ENCODE data around the gene MUC22. TPM values are rescaled to one million over a fixed set of nuclear protein-coding genes. Genes with fewer than 3 reads are reported as not detected.
"Not testable (repeated sequence)": the region's sequence is repeated elsewhere in the genome, so short reads cannot be mapped to it uniquely, and the experiment has no call there.

The MUC22 gene
- total RNA-seq, 1 donor from 2014 or later = 0.05 TPM

DNA sequence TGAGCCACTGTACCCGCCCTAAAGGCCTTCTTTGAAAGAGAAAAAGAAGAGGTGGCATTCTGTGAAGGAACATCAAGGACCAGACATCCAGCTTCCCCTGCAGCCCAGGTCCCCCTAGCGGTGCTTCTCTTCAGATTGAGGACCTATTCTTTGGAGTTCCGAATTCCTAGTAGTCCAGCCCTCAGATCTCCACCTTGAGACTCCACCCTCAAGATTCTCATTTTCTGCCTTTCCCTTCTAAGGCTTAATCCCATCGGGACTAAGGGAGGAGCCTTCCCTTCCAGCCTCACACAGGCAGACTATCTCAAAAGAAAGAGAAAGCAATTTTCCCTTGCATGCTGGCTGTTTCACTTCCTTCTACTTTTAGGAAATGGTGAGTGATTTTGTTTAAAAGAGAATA is 32.5 kb downstream of the MUC22 start:
- no peak overlapping the region for H2AFZ ChIP-seq (ENCODE audit: low read depth, low read length)
- no peaks in the 10 kb centered on the region for H3K9me3 ChIP-seq (ENCODE audit: insufficient read depth, low read depth, low read length)
- H3K9ac ChIP-seq (ENCODE audit: low read length) = no peak overlapping the region
- no peaks in the 10 kb centered on the region for H3K79me2 ChIP-seq (ENCODE audit: insufficient read depth, low read length)
- Mint-ChIP-seq H3K27me3 (ENCODE audit: low read depth, unreplicated experiment) (peaks cover 22% of the 10 kb centered on the region), H3K36me3 (ENCODE audit: low read depth, unreplicated experiment) (no peaks in the 10 kb centered on the region), H3K4me1 (ENCODE audit: low read depth, unreplicated experiment) (peaks cover 15% of the 10 kb centered on the region), H3K27ac (ENCODE audit: unreplicated experiment) (no peak overlapping the region), H3K4me3 (ENCODE audit: unreplicated experiment) (no peak overlapping the region), H3K9me3 (ENCODE audit: unreplicated experiment) (no peaks in the 10 kb centered on the region)
- peaks cover 4% of the 10 kb centered on the region for H3K4me1 ChIP-seq (ENCODE audit: insufficient read depth, low read length)
- no peak for TF ChIP-seq EZH2 (IDR thresholded peaks at IDR 0.05; ENCODE audit: insufficient read depth, low read length)
- TF ChIP-seq, protein P1, sequence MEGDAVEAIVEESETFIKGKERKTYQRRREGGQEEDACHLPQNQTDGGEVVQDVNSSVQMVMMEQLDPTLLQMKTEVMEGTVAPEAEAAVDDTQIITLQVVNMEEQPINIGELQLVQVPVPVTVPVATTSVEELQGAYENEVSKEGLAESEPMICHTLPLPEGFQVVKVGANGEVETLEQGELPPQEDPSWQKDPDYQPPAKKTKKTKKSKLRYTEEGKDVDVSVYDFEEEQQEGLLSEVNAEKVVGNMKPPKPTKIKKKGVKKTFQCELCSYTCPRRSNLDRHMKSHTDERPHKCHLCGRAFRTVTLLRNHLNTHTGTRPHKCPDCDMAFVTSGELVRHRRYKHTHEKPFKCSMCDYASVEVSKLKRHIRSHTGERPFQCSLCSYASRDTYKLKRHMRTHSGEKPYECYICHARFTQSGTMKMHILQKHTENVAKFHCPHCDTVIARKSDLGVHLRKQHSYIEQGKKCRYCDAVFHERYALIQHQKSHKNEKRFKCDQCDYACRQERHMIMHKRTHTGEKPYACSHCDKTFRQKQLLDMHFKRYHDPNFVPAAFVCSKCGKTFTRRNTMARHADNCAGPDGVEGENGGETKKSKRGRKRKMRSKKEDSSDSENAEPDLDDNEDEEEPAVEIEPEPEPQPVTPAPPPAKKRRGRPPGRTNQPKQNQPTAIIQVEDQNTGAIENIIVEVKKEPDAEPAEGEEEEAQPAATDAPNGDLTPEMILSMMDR (IDR thresholded peaks at IDR 0.05; ENCODE audit: insufficient read depth, low read depth, low read length) = peak; percentile 59
- no peaks in the 10 kb centered on the region for H4K20me1 ChIP-seq (ENCODE audit: insufficient read depth, low read length)
- H3K27ac ChIP-seq (ENCODE audit: low read depth, low read length) = no peak overlapping the region
- H3K36me3 ChIP-seq (ENCODE audit: insufficient read depth, low read length) = no peaks in the 10 kb centered on the region
- no peak overlapping the region for H3K4me2 ChIP-seq (ENCODE audit: low read length)
- DNase-seq (ENCODE audit: low read depth) (peak; percentile 31), FAIRE-seq (no peak)
- H3K27me3 ChIP-seq (ENCODE audit: insufficient read depth, low read length) = peaks cover 11% of the 10 kb centered on the region
- no peak overlapping the region for H3K4me3 ChIP-seq (ENCODE audit: insufficient read depth, low read depth, low read length)

DNA sequence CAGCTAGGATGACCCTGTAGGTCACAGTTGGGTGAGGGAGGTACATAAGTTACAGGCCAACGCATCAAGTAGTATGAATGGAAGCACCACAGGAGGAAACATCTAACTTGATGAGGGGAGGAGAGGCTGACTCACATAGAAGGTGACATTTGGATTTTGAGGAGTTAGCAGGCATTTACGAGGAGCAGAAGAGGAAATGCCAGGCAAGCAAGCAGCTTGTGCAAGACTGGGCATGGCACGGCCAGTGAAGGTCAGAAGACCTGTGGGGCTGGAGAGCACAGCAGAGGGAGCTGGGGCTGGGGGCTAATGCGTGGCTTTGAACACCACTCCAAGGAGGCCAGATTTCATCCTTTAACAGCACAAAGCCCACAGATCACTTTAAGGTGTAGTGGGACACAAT is 37.8 kb downstream of the MUC22 start:
- Mint-ChIP-seq H3K4me3 (ENCODE audit: unreplicated experiment) (no peak overlapping the region), H3K4me1 (ENCODE audit: low read depth, unreplicated experiment) (no peaks in the 10 kb centered on the region), H3K9me3 (ENCODE audit: unreplicated experiment) (no peaks in the 10 kb centered on the region), H3K27ac (ENCODE audit: unreplicated experiment) (no peak overlapping the region), H3K36me3 (ENCODE audit: low read depth, unreplicated experiment) (no peaks in the 10 kb centered on the region), H3K27me3 (ENCODE audit: low read depth, unreplicated experiment) (peaks cover 22% of the 10 kb centered on the region)
- no peaks in the 10 kb centered on the region for H4K20me1 ChIP-seq (ENCODE audit: insufficient read depth, low read length)
- TF ChIP-seq, protein P1 (IDR thresholded peaks at IDR 0.05; ENCODE audit: insufficient read depth, low read depth, low read length) = no peak
- TF ChIP-seq EZH2 (IDR thresholded peaks at IDR 0.05; ENCODE audit: insufficient read depth, low read length) = no peak
- no peak overlapping the region for H2AFZ ChIP-seq (ENCODE audit: low read depth, low read length)
- H3K9ac ChIP-seq (ENCODE audit: low read length) = no peak overlapping the region
- DNase-seq (ENCODE audit: low read depth) (no peak), FAIRE-seq (no peak)
- no peak overlapping the region for H3K27ac ChIP-seq (ENCODE audit: low read depth, low read length)
- no peak overlapping the region for H3K4me3 ChIP-seq (ENCODE audit: insufficient read depth, low read depth, low read length)
- H3K4me1 ChIP-seq (ENCODE audit: insufficient read depth, low read length) = no peaks in the 10 kb centered on the region
- H3K27me3 ChIP-seq (ENCODE audit: insufficient read depth, low read length) = peaks cover 8% of the 10 kb centered on the region
- H3K9me3 ChIP-seq (ENCODE audit: insufficient read depth, low read depth, low read length) = no peaks in the 10 kb centered on the region
- H3K4me2 ChIP-seq (ENCODE audit: low read length) = no peak overlapping the region
- H3K36me3 ChIP-seq (ENCODE audit: insufficient read depth, low read length) = no peaks in the 10 kb centered on the region
- no peaks in the 10 kb centered on the region for H3K79me2 ChIP-seq (ENCODE audit: insufficient read depth, low read length)

DNA sequence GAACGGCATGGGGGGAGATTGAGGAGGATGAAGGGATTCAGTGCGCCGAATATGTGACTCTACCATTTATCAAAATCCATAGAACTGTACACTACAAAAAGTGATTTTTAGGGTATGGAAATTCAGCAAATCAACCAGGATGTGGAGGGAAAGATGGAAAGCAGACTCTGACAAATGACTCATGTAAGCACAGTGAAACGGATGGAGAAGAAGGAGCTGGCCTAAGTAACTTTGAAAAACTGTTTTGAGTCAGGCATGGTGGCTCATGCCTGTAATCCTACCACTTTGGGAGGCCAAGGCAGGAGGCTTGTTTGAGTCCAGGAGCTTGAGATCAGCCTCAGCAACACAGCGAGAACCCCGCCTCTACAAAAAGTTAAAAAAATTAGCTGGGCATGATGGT is 39.2 kb downstream of the MUC22 start:
- no peaks in the 10 kb centered on the region for H4K20me1 ChIP-seq (ENCODE audit: insufficient read depth, low read length)
- no peaks in the 10 kb centered on the region for H3K9me3 Mint-ChIP-seq (ENCODE audit: unreplicated experiment)

DNA sequence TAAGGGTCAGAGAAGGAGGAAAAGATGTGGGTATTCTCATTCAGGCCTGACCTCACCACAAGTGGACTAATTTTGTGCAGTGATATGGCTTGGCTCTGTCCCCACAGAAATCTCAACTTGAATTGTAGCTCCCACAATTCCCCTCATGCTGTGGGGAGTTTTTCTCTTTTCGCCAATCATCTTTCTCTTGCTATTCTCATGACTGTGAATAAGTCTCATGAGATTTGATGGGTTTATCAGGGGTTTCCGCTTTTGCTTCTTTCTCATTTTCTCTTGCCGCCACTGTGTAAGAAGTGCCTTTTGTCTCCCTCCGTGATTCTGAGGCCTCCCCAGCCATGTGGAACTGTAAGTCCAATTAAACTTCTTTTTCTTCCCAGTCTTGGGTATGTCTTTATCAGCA is 42.9 kb downstream of the MUC22 start:
- H3K9me3 ChIP-seq (ENCODE audit: insufficient read depth, low read depth, low read length); H3K9me3 Mint-ChIP-seq (ENCODE audit: unreplicated experiment); H2AFZ ChIP-seq (ENCODE audit: low read depth, low read length); FAIRE-seq; H3K27me3 Mint-ChIP-seq (ENCODE audit: low read depth, unreplicated experiment); H3K79me2 ChIP-seq (ENCODE audit: insufficient read depth, low read length); H3K36me3 Mint-ChIP-seq (ENCODE audit: low read depth, unreplicated experiment); H3K27ac Mint-ChIP-seq (ENCODE audit: unreplicated experiment); H3K4me3 ChIP-seq (ENCODE audit: insufficient read depth, low read depth, low read length); H3K27ac ChIP-seq (ENCODE audit: low read depth, low read length); H4K20me1 ChIP-seq (ENCODE audit: insufficient read depth, low read length); DNase-seq (ENCODE audit: low read depth); H3K9ac ChIP-seq (ENCODE audit: low read length); H3K4me3 Mint-ChIP-seq (ENCODE audit: unreplicated experiment); H3K36me3 ChIP-seq (ENCODE audit: insufficient read depth, low read length); H3K4me2 ChIP-seq (ENCODE audit: low read length); H3K27me3 ChIP-seq (ENCODE audit: insufficient read depth, low read length): not testable (repeated sequence)
- H3K4me1 ChIP-seq (ENCODE audit: insufficient read depth, low read length) = peaks cover 14% of the 10 kb centered on the region
- peaks cover 14% of the 10 kb centered on the region for H3K4me1 Mint-ChIP-seq (ENCODE audit: low read depth, unreplicated experiment)

More for the DNA sequence above, 39.2 kb downstream of the MUC22 start:
- Histone ChIP-seq H3K9me3 (ENCODE audit: insufficient read depth, low read depth, low read length) (no peaks in the 10 kb centered on the region), H3K4me3 (ENCODE audit: insufficient read depth, low read depth, low read length) (no peak overlapping the region), H2AFZ (ENCODE audit: low read depth, low read length) (no peak overlapping the region), H3K27me3 (ENCODE audit: insufficient read depth, low read length) (no peaks in the 10 kb centered on the region), H3K36me3 (ENCODE audit: insufficient read depth, low read length) (no peaks in the 10 kb centered on the region), H3K4me2 (ENCODE audit: low read length) (no peak overlapping the region), H3K79me2 (ENCODE audit: insufficient read depth, low read length) (no peaks in the 10 kb centered on the region), H3K9ac (ENCODE audit: low read length) (no peak overlapping the region), H3K27ac (ENCODE audit: low read depth, low read length) (no peak overlapping the region), H3K4me1 (ENCODE audit: insufficient read depth, low read length) (no peaks in the 10 kb centered on the region)
- no peaks in the 10 kb centered on the region for H3K4me1 Mint-ChIP-seq (ENCODE audit: low read depth, unreplicated experiment)
- peak overlapping the region; percentile 53 for H3K27ac Mint-ChIP-seq (ENCODE audit: unreplicated experiment)
- peaks cover 21% of the 10 kb centered on the region for H3K27me3 Mint-ChIP-seq (ENCODE audit: low read depth, unreplicated experiment)
- FAIRE-seq = no peak
- H3K4me3 Mint-ChIP-seq (ENCODE audit: unreplicated experiment) = no peak overlapping the region
- no peaks in the 10 kb centered on the region for H3K36me3 Mint-ChIP-seq (ENCODE audit: low read depth, unreplicated experiment)
- TF ChIP-seq EZH2 (IDR thresholded peaks at IDR 0.05; ENCODE audit: insufficient read depth, low read length) = no peak
- TF ChIP-seq, protein P1 (IDR thresholded peaks at IDR 0.05; ENCODE audit: insufficient read depth, low read depth, low read length) = no peak
- DNase-seq (ENCODE audit: low read depth) = no peak
